K562 (cell line): Measurements from ENCODE around the gene DLGAP1. TPM values are rescaled to one million over a fixed set of nuclear protein-coding genes. Genes with fewer than 3 reads are reported as not detected.

Experiments used
- HMG20A ChIP-seq: fragments of 450-650 bp; formaldehyde crosslinking; conservative IDR thresholded peaks from 2 replicates; pipeline ENCODE4 v1.4.0; 2020; ENCODE audit warnings: mild to moderate bottlenecking, mixed read lengths
- KLF13 ChIP-seq: fragments of 450-650 bp; IDR thresholded peaks from 2 replicates; pipeline ENCODE4 v1.6.1; 2016; ENCODE audit warnings: missing genetic modification characterization, low read depth, mild to moderate bottlenecking, missing compliant biosample characterization, moderate library complexity, borderline replicate concordance
- MIER1 ChIP-seq: fragments of 450-650 bp; IDR thresholded peaks from 2 replicates; pipeline ENCODE4 v1.6.1; 2016; ENCODE audit warnings: antibody characterized with exemption, mild to moderate bottlenecking, low read depth
- YBX1 ChIP-seq: fragments of 450-650 bp; IDR thresholded peaks from 2 replicates; pipeline ENCODE4 v1.7.1; 2016; ENCODE audit warnings: mild to moderate bottlenecking
- ZNF76 ChIP-seq: fragments of 250-450 bp; sonication (Bioruptor Pico); IDR thresholded peaks from 2 replicates; pipeline ENCODE4 v1.4.0; 2020; ENCODE audit warnings: mild to moderate bottlenecking, moderate library complexity, borderline replicate concordance
- ZNF764 ChIP-seq: fragments of 250-450 bp; sonication (Bioruptor Pico); IDR thresholded peaks from 2 replicates; pipeline ENCODE4 v1.4.0; 2020; ENCODE audit warnings: low read depth, mild to moderate bottlenecking, moderate library complexity
- ZSCAN32 ChIP-seq: fragments of 450-650 bp; formaldehyde crosslinking; IDR thresholded peaks from 2 replicates; pipeline ENCODE4 v1.4.0; 2020; ENCODE audit warnings: mild to moderate bottlenecking, moderate library complexity
- polyA plus RNA-seq, 8 experiments: library from polyadenylated mRNA; depleted of rRNA in 4 of 8; stranded (reverse) in 5 of 8; unstranded in 3 of 8; fragments of >200 nt; fragmentation: Nextera tagmentation in 2 of 8; fragmentation: Illumina TruSeq in 1 of 8; extraction: Ambion mirVana in 2 of 8; extraction: Trizol in 1 of 8; gene quantifications; 2 replicates each; pipeline versions ENCODE4 v1.2.1 to v1.2.3, GENCODE V29; 2011 to 2014; ENCODE audit warnings: inconsistent platforms in 1 of 8, missing spikeins in 1 of 8
- total RNA-seq, 7 experiments: library from RNA; depleted of rRNA in 6 of 7; stranded (reverse); fragments of >200 nt in 6 of 7; fragmentation: Illumina TruSeq in 2 of 7; extraction: Trizol in 2 of 7; gene quantifications; 2 replicates each; pipeline versions ENCODE4 v1.2.1 to v1.2.3, GENCODE V29; 2011 to 2021; ENCODE audit warnings: low replicate concordance in 1 of 7
- TF ChIP-seq, protein P1 (sequence below): fragments of 250-450 bp; sonication (Bioruptor Pico); IDR thresholded peaks from 2 replicates; pipeline ENCODE4 v1.5.0; 2021; ENCODE audit warnings: mild to moderate bottlenecking, moderate library complexity

Gene DLGAP1
- total and polyA plus RNA-seq, 9 of the 15 experiments (the other 6 are each of a cell fraction or from before 2014, with no cell fraction given): 0.04 to 0.22 (median 0.08) TPM

DNA sequence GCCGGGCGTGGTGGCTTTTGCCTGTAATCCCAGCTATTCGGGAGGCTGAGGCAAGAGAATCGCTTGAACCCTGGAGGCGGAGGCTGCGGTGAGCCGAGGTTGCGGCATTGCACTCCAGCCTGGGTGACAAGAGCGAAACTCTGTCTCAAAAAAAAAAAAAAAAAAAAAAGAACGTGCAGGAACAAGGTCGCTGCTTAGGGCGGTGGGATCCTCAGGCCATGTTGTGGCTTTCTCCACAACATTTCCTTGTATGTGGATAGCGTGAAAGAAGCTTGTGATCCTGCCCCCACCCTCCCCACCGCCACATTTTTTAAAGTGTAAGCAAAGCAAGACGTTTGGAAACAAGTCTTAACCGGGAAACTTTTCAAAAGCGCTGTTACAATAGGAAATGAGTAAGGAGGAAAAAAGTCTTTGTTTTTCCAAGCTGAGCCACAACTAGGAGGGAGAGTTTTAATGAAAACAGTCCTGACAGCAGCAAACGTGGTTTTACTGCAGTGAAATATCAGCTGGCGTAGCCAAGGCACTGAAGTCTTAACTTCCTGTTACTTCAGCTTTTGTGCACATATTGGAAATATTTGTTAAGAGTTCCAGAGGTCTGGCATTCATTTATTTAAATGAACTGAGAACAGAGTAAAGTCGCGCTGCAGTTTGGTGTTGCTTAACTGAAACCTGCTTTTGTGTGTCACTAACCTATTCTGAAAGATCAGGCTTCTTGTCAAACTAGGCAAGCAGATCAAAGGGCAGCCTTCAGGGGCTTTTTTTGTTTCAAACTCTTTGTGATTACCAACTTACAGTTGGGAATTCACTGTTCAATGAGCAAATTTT lies 1001.4 kb downstream of the DLGAP1 start (continued):
- TF ChIP-seq KLF13 (no peak), HMG20A (CRISPR knock-in tag) (no peak), YBX1 (no peak), MIER1 (no peak), ZSCAN32 (CRISPR knock-in tag) (no peak), ZNF76 (CRISPR knock-in tag) (no peak), ZNF764 (CRISPR knock-in tag) (no peak)
- TF ChIP-seq, protein P1, sequence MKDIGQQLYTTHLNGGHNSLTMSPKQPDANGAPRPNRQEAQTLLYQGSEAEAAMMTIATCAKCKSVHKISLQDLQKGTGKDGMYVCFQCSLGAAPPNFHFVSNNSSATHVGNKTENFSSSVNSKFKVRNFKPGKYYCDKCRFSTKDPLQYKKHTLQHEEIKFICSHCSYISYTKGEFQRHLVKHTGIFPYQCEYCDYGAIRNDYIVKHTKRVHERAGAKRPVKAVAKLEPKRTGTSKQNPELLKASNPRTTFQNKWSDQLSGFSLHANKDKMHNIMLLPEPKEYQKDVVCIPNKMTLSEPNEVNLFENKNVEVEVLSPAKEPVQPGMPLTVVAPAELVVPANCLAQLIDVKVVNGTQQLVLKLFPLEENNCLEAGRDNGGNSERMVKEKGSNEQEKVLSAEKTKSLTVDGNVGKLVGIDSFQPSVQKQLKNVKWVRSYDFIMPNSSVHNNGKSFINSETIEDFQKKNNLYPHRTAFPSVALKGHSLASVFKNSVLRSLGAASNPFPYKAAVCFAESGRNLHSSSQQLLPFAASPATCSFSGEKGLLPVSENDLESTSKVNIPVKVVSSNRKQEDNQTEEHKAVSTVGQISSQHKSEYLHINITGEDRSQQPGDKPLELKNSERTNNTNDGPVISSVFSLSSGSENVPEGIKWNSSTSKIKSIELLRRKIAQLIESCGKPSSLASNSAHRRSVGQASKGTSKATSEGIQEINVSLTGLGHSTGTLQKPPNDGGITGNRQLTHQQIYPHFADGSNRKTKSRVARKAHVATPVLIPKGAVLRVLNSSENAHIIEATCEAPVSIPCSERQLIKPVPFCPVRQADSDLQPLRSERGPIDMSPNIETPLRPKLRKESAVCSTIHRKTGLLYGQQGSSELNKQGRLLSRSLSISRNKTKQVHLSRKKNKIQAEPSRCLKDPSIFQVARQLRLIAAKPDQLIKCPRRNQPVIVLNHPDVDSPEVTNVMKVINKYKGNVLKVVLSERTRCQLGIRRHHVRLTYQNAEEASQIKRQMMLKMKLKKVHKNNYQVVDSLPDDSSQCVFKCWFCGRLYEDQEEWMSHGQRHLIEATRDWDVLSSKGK (CRISPR knock-in tag): no peak
